LNCAP (cell line): ENCODE measurements around the gene CCL24.

ENCODE experiments used
- CTCF ChIP-seq: fragments of 450-650 bp; IDR thresholded peaks from 2 replicates; pipeline ENCODE4 v1.5.1; 2017; ENCODE audit warnings: mild to moderate bottlenecking

CCL24 gene

GRCh38 chr7:75813084-75813483, 522 bp downstream of the CCL24 start:
- no peak for TF ChIP-seq CTCF

GRCh38 chr7:75811894-75812678, 1.5 kb downstream of the CCL24 start:
- TF ChIP-seq CTCF, result no peak

GRCh38 chr7:75809396-75809795, 4.2 kb downstream of the CCL24 start:
- TF ChIP-seq CTCF, result no peak

DNA sequence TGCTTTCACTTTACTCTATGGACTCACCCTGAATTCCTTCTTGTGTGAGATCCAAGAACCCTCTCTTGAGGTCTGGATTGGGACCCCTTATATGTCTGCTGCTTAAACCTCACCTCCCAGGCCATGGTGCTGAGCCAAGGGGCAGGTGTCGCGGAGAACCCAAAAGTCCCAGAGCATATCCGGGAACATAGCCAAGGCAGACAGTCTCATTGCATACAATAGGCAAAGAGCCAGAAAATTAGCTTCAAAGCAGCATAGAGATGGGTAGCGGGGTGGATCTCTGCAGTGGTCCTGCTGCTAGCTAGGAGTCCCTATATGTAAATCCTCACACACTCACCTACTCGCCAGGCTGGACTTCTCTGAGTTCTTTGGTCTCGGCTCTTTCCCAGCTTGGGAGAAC, 5.5 kb downstream of the CCL24 start:
- TF ChIP-seq CTCF, result no peak

DNA sequence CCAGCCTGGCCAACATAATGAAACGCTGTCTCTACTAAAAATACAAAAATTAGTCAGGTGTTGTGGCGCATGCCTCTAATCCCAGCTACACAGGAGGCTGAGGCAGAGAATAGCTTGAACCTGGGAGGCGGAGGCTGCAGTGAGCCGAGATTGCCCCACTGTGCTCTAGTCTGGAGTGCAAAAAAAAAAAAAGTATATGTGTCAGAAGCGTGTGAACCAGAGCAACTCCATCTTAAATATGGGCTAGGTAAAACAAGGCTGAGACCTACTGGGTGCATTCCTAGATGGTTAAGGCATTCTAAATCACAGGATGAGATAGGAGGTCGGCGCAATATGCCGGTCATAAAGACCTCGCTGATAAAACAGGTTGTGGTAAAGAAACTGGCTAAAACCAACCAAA, 6.2 kb downstream of the CCL24 start:
- no peak for TF ChIP-seq CTCF

- no peak for TF ChIP-seq CTCF
Measured at GRCh38 chr7:75806560-75807307, 6.9 kb downstream of the CCL24 start.

- no peak for TF ChIP-seq CTCF
Measured at GRCh38 chr7:75804705-75805104, 8.9 kb downstream of the CCL24 start.
